ENCODE results near the gene TNNI3. TPM values are rescaled to one million over a fixed set of nuclear protein-coding genes. Genes with fewer than 3 reads are reported as not detected.
A peak's percentile ranks its signal among the peaks of the same experiment; 100 is the strongest.

TNNI3 gene
- total and polyA plus RNA-seq, 2 donors = 0.14 to 0.75 TPM

GRCh38 chr19:55153652-55154264 lies 3.8 kb downstream of the TNNI3 start:
- peaks cover 22 to 39% of the 10 kb centered on the region in 2 donors for H3K27me3 ChIP-seq (ENCODE audit: control insufficient read depth in 2 of 2, insufficient read depth in 1 of 2, low read length in 1 of 2)

GRCh38 chr19:55152017-55152416 lies 5.5 kb downstream of the TNNI3 start:
- Histone ChIP-seq H3K27me3 (ENCODE audit: control insufficient read depth in 2 of 2, insufficient read depth in 1 of 2, low read length in 1 of 2) (peaks cover 21 to 45% of the 10 kb centered on the region in 2 donors), H3K4me3 (ENCODE audit: low read length in 2 of 2) (no peak overlapping the region), H3K9me3 (ENCODE audit: control insufficient read depth in 2 of 2, insufficient read depth in 1 of 2, low read length in 1 of 2) (peaks cover 3 to 7% of the 10 kb centered on the region in 2 donors), H3K27ac (ENCODE audit: low read depth in 1 of 2, low read length in 1 of 2) (peak overlapping the region in 1 of 2 donors; percentile 15), H3K4me1 (ENCODE audit: control insufficient read depth in 2 of 2, insufficient read depth in 2 of 2, low read length in 2 of 2) (peaks cover 3 to 4% of the 10 kb centered on the region in 2 donors), H3K36me3 (ENCODE audit: control insufficient read depth in 2 of 2, insufficient read depth in 2 of 2, low read length in 1 of 2) (no peaks in the 10 kb centered on the region)
- no peak for DNase-seq (ENCODE audit: low read depth in 6 of 9, low spot score in 9 of 9)

More at GRCh38 chr19:55153652-55154264, 3.8 kb downstream of the TNNI3 start:
- no peak overlapping the region for H3K27ac ChIP-seq (ENCODE audit: low read depth in 1 of 2, low read length in 1 of 2)
- H3K4me1 ChIP-seq (ENCODE audit: control insufficient read depth in 2 of 2, insufficient read depth in 2 of 2, low read length in 2 of 2) = peaks cover 3 to 4% of the 10 kb centered on the region in 2 donors
- WGBS = 86% methylated on average over 12 of the region's 12 CpGs
- no peaks in the 10 kb centered on the region for H3K36me3 ChIP-seq (ENCODE audit: control insufficient read depth in 2 of 2, insufficient read depth in 2 of 2, low read length in 1 of 2)
- H3K9me3 ChIP-seq (ENCODE audit: control insufficient read depth in 2 of 2, insufficient read depth in 1 of 2, low read length in 1 of 2) = peaks cover 3 to 7% of the 10 kb centered on the region in 2 donors
- DNase-seq (ENCODE audit: low read depth in 6 of 9, low spot score in 9 of 9) = no peak
- H3K4me3 ChIP-seq (ENCODE audit: low read length in 2 of 2) = no peak overlapping the region

GRCh38 chr19:55149078-55150003 lies 8.2 kb downstream of the TNNI3 start, which contains the start of gene TNNT1:
TSS of gene TNNT1 (minus strand) at chr19:55149206. CDS start at chr19:55147157, 2,049 bp downstream.
- Histone ChIP-seq H3K27ac (ENCODE audit: low read depth in 1 of 2, low read length in 1 of 2) (no peak within 1 kb of the TSS), H3K4me1 (ENCODE audit: control insufficient read depth in 2 of 2, insufficient read depth in 2 of 2, low read length in 2 of 2) (peaks cover 0 to 3% of the 10 kb centered on the region in 2 donors), H3K4me3 (ENCODE audit: low read length in 2 of 2) (no peak within 1 kb of the TSS), H3K27me3 (ENCODE audit: control insufficient read depth in 2 of 2, insufficient read depth in 1 of 2, low read length in 1 of 2) (peaks cover 34 to 58% of the 10 kb centered on the region in 2 donors), H3K9me3 (ENCODE audit: control insufficient read depth in 2 of 2, insufficient read depth in 1 of 2, low read length in 1 of 2) (peaks cover 3 to 7% of the 10 kb centered on the region in 2 donors), H3K36me3 (ENCODE audit: control insufficient read depth in 2 of 2, insufficient read depth in 2 of 2, low read length in 1 of 2) (no peaks in the 10 kb centered on the region)
- 36% methylated on average over 18 of the region's 18 CpGs for WGBS
- no peak for DNase-seq (ENCODE audit: low read depth in 6 of 9, low spot score in 9 of 9)

GRCh38 chr19:55147545-55148251 lies 9.8 kb downstream of the TNNI3 start:
- H3K27me3 ChIP-seq (ENCODE audit: control insufficient read depth in 2 of 2, insufficient read depth in 1 of 2, low read length in 1 of 2) = peaks cover 39 to 73% of the 10 kb centered on the region in 2 donors
- no peak for DNase-seq (ENCODE audit: low read depth in 6 of 9, low spot score in 9 of 9)
- H3K9me3 ChIP-seq (ENCODE audit: control insufficient read depth in 2 of 2, insufficient read depth in 1 of 2, low read length in 1 of 2) = peaks cover 3 to 7% of the 10 kb centered on the region in 2 donors
- H3K4me1 ChIP-seq (ENCODE audit: control insufficient read depth in 2 of 2, insufficient read depth in 2 of 2, low read length in 2 of 2) = no peaks in the 10 kb centered on the region
- no peak overlapping the region for H3K27ac ChIP-seq (ENCODE audit: low read depth in 1 of 2, low read length in 1 of 2)
- H3K36me3 ChIP-seq (ENCODE audit: control insufficient read depth in 2 of 2, insufficient read depth in 2 of 2, low read length in 1 of 2) = no peaks in the 10 kb centered on the region
- 66% methylated on average over 9 of the region's 9 CpGs for WGBS
- H3K4me3 ChIP-seq (ENCODE audit: low read length in 2 of 2) = no peak overlapping the region

GRCh38 chr19:55146705-55147273 lies 10.7 kb downstream of the TNNI3 start:
- DNase-seq (ENCODE audit: low read depth in 6 of 9, low spot score in 9 of 9) = no peak
- Histone ChIP-seq H3K36me3 (ENCODE audit: control insufficient read depth in 2 of 2, insufficient read depth in 2 of 2, low read length in 1 of 2) (no peaks in the 10 kb centered on the region), H3K9me3 (ENCODE audit: control insufficient read depth in 2 of 2, insufficient read depth in 1 of 2, low read length in 1 of 2) (peaks cover 1 to 4% of the 10 kb centered on the region in 2 donors), H3K27me3 (ENCODE audit: control insufficient read depth in 2 of 2, insufficient read depth in 1 of 2, low read length in 1 of 2) (peaks cover 41 to 81% of the 10 kb centered on the region in 2 donors), H3K4me3 (ENCODE audit: low read length in 2 of 2) (no peak overlapping the region), H3K4me1 (ENCODE audit: control insufficient read depth in 2 of 2, insufficient read depth in 2 of 2, low read length in 2 of 2) (no peaks in the 10 kb centered on the region), H3K27ac (ENCODE audit: low read depth in 1 of 2, low read length in 1 of 2) (no peak overlapping the region)
- WGBS = 6% methylated on average over 27 of the region's 27 CpGs

GRCh38 chr19:55146078-55146704 lies 11.3 kb downstream of the TNNI3 start:
- Histone ChIP-seq H3K4me1 (ENCODE audit: control insufficient read depth in 2 of 2, insufficient read depth in 2 of 2, low read length in 2 of 2) (no peaks in the 10 kb centered on the region), H3K9me3 (ENCODE audit: control insufficient read depth in 2 of 2, insufficient read depth in 1 of 2, low read length in 1 of 2) (no peaks in the 10 kb centered on the region), H3K27ac (ENCODE audit: low read depth in 1 of 2, low read length in 1 of 2) (no peak overlapping the region), H3K36me3 (ENCODE audit: control insufficient read depth in 2 of 2, insufficient read depth in 2 of 2, low read length in 1 of 2) (no peaks in the 10 kb centered on the region), H3K4me3 (ENCODE audit: low read length in 2 of 2) (no peak overlapping the region), H3K27me3 (ENCODE audit: control insufficient read depth in 2 of 2, insufficient read depth in 1 of 2, low read length in 1 of 2) (peaks cover 44 to 87% of the 10 kb centered on the region in 2 donors)
- WGBS = 2% methylated on average over 40 of the region's 41 CpGs
- DNase-seq (ENCODE audit: low read depth in 6 of 9, low spot score in 9 of 9) = peak in 1 of 9 donors; percentile 33

- Histone ChIP-seq H3K4me3 (ENCODE audit: low read length in 2 of 2) (no peak overlapping the region), H3K27ac (ENCODE audit: low read depth in 1 of 2, low read length in 1 of 2) (no peak overlapping the region), H3K4me1 (ENCODE audit: control insufficient read depth in 2 of 2, insufficient read depth in 2 of 2, low read length in 2 of 2) (no peaks in the 10 kb centered on the region), H3K36me3 (ENCODE audit: control insufficient read depth in 2 of 2, insufficient read depth in 2 of 2, low read length in 1 of 2) (no peaks in the 10 kb centered on the region), H3K27me3 (ENCODE audit: control insufficient read depth in 2 of 2, insufficient read depth in 1 of 2, low read length in 1 of 2) (peaks cover 48 to 91% of the 10 kb centered on the region in 2 donors), H3K9me3 (ENCODE audit: control insufficient read depth in 2 of 2, insufficient read depth in 1 of 2, low read length in 1 of 2) (no peaks in the 10 kb centered on the region)
- 10% methylated on average over 3 of the region's 3 CpGs for WGBS
- DNase-seq (ENCODE audit: low read depth in 6 of 9, low spot score in 9 of 9) = no peak
Observed at GRCh38 chr19:55145232-55145631, 12.3 kb downstream of the TNNI3 start.

- H3K4me1 ChIP-seq (ENCODE audit: control insufficient read depth in 2 of 2, insufficient read depth in 2 of 2, low read length in 2 of 2) = no peaks in the 10 kb centered on the region
- 36% methylated on average over 21 of the region's 21 CpGs for WGBS
- H3K27ac ChIP-seq (ENCODE audit: low read depth in 1 of 2, low read length in 1 of 2) = no peak overlapping the region
- no peak overlapping the region for H3K4me3 ChIP-seq (ENCODE audit: low read length in 2 of 2)
- no peaks in the 10 kb centered on the region for H3K36me3 ChIP-seq (ENCODE audit: control insufficient read depth in 2 of 2, insufficient read depth in 2 of 2, low read length in 1 of 2)
- peaks cover 32 to 64% of the 10 kb centered on the region in 2 donors for H3K27me3 ChIP-seq (ENCODE audit: control insufficient read depth in 2 of 2, insufficient read depth in 1 of 2, low read length in 1 of 2)
- no peak for DNase-seq (ENCODE audit: low read depth in 6 of 9, low spot score in 9 of 9)
- H3K9me3 ChIP-seq (ENCODE audit: control insufficient read depth in 2 of 2, insufficient read depth in 1 of 2, low read length in 1 of 2) = no peaks in the 10 kb centered on the region
Observed at GRCh38 chr19:55141696-55142095, 15.8 kb downstream of the TNNI3 start.
